Type B pancreatic cell (in vitro differentiated cells): Measurements from ENCODE around the gene PEMT. TPM values are rescaled to one million over a fixed set of nuclear protein-coding genes. Genes with fewer than 3 reads are reported as not detected.
"Not testable (repeated sequence)": the region's sequence is repeated elsewhere in the genome, so short reads cannot be mapped to it uniquely, and the experiment has no call there.

Source experiments
- DNase-seq: peaks from one replicate; pipeline ENCODE4 v3.0.0; 2021; ENCODE audit warnings: mixed read lengths; ENCODE audit not compliant: unreplicated experiment; ENCODE audit errors: extremely low spot score
- H3K27ac Mint-ChIP-seq: 2 replicates; pipeline ENCODE4 v1.8.0; 2021; ENCODE audit warnings: mild to moderate bottlenecking, mixed read lengths
- H3K27me3 Mint-ChIP-seq: 2 replicates; pipeline ENCODE4 v1.8.0; 2021; ENCODE audit warnings: mixed read lengths
- H3K36me3 Mint-ChIP-seq: 2 replicates; pipeline ENCODE4 v1.8.0; 2021; ENCODE audit warnings: mixed read lengths
- H3K4me1 Mint-ChIP-seq: one replicate; pipeline ENCODE4 v1.8.0; 2021; ENCODE audit warnings: mixed read lengths; ENCODE audit not compliant: unreplicated experiment
- H3K4me3 Mint-ChIP-seq: 2 replicates; pipeline ENCODE4 v1.8.0; 2021; ENCODE audit warnings: mild to moderate bottlenecking, mixed read lengths
- H3K9me3 Mint-ChIP-seq: 2 replicates; pipeline ENCODE4 v1.8.0; 2021; ENCODE audit warnings: mixed read lengths
- CTCF ChIP-seq: fragments of 200-600 bp; sonication (generic); conservative IDR thresholded peaks from 2 replicates; pipeline ENCODE4 v1.5.0; 2021; ENCODE audit warnings: antibody characterized with exemption, mild to moderate bottlenecking
- total RNA-seq: library from RNA; stranded (reverse); gene quantifications from 2 replicates; pipeline ENCODE4 v1.2.1, GENCODE V29; 2021; ENCODE audit warnings: low replicate concordance

Gene PEMT
- total RNA-seq, 1 donor from 2014 or later, result 32.1 TPM

GRCh38 chr17:17633310-17633709 lies 41.8 kb upstream of the PEMT start:
- no peak for TF ChIP-seq CTCF
- peaks cover 4% of the 10 kb centered on the region for H3K4me1 Mint-ChIP-seq

GRCh38 chr17:17632690-17633089 lies 41.2 kb upstream of the PEMT start:
- H3K27me3 Mint-ChIP-seq, DNase-seq, H3K27ac Mint-ChIP-seq, H3K9me3 Mint-ChIP-seq, H3K4me3 Mint-ChIP-seq, H3K36me3 Mint-ChIP-seq, H3K4me1 Mint-ChIP-seq: not testable (repeated sequence)

More at GRCh38 chr17:17633310-17633709, 41.8 kb upstream of the PEMT start:
- Mint-ChIP-seq H3K27ac (no peak overlapping the region), H3K27me3 (peaks cover 4% of the 10 kb centered on the region), H3K4me3 (no peak overlapping the region), H3K9me3 (no peaks in the 10 kb centered on the region), H3K36me3 (no peaks in the 10 kb centered on the region)
- no peak for DNase-seq

- DNase-seq, result no peak
- H3K27me3 Mint-ChIP-seq, result peaks cover 4% of the 10 kb centered on the region
These were observed 37.0 kb upstream of the PEMT start for GRCh38 chr17:17628388-17629008.

GRCh38 chr17:17626840-17627239 lies 35.3 kb upstream of the PEMT start:
- no peak overlapping the region for H3K4me3 Mint-ChIP-seq

More at GRCh38 chr17:17628388-17629008, 37.0 kb upstream of the PEMT start:
- Mint-ChIP-seq H3K27ac (no peak overlapping the region), H3K4me1 (peaks cover 7% of the 10 kb centered on the region), H3K9me3 (no peaks in the 10 kb centered on the region), H3K36me3 (no peaks in the 10 kb centered on the region), H3K4me3 (no peak overlapping the region)
- TF ChIP-seq CTCF, result no peak

DNA sequence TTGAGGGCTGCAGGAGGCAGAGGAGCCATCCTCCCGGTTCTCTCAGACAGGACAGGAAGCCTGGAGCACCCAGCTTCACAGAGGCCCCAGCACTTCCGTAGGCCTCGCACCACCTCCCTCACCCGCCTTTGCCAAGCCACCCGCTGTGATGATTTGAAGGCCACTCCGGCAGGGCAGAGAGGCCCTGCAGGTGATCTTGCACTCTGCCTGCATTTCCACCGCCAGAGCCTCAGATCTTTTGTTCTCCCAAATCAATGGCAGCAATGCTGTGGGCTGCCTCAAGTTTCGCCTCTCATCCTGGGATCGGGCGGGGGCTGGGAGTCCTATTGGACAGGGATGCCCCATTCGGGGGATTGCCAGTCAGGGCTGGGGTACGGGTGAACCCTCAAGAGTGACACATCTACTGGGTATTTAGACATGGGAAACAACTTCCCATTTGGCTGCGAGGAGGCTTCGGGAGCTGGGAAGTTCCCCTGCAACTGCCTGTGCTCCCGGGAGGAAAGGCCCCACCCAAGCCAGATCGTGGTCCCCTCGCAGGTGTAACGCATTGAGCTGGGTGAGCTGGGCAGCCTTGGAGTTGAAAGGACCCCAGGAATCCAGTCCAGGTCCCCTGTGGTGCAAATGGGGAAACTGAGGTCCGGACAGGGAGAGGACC lies 34.8 kb upstream of the PEMT start:
- Mint-ChIP-seq H3K27ac (no peak overlapping the region), H3K9me3 (no peaks in the 10 kb centered on the region), H3K4me1 (peaks cover 8% of the 10 kb centered on the region), H3K36me3 (no peaks in the 10 kb centered on the region), H3K27me3 (peaks cover 4% of the 10 kb centered on the region), H3K4me3 (no peak overlapping the region)
- DNase-seq, result no peak
- no peak for TF ChIP-seq CTCF

More at GRCh38 chr17:17626840-17627239, 35.3 kb upstream of the PEMT start:
- no peak for DNase-seq
- no peaks in the 10 kb centered on the region for H3K9me3 Mint-ChIP-seq
- H3K36me3 Mint-ChIP-seq, result no peaks in the 10 kb centered on the region
- no peak overlapping the region for H3K27ac Mint-ChIP-seq
- H3K4me1 Mint-ChIP-seq, result peaks cover 8% of the 10 kb centered on the region
- peaks cover 4% of the 10 kb centered on the region for H3K27me3 Mint-ChIP-seq
- no peak for TF ChIP-seq CTCF

- no peaks in the 10 kb centered on the region for H3K36me3 Mint-ChIP-seq
- DNase-seq, result no peak
- peaks cover 4% of the 10 kb centered on the region for H3K27me3 Mint-ChIP-seq
- peaks cover 8% of the 10 kb centered on the region for H3K4me1 Mint-ChIP-seq
- no peaks in the 10 kb centered on the region for H3K9me3 Mint-ChIP-seq
- H3K4me3 Mint-ChIP-seq, result no peak overlapping the region
- H3K27ac Mint-ChIP-seq, result no peak overlapping the region
- TF ChIP-seq CTCF, result no peak
These were observed 33.2 kb upstream of the PEMT start for GRCh38 chr17:17624741-17625140.
